ENCODE results near the gene GADL1.

GRCh38 chr3:30805695-30806094 lies 88.8 kb downstream of the GADL1 start:
- TF ChIP-seq POLR2A (IDR thresholded peaks at IDR 0.05), result no peak
- TF ChIP-seq, protein P1, sequence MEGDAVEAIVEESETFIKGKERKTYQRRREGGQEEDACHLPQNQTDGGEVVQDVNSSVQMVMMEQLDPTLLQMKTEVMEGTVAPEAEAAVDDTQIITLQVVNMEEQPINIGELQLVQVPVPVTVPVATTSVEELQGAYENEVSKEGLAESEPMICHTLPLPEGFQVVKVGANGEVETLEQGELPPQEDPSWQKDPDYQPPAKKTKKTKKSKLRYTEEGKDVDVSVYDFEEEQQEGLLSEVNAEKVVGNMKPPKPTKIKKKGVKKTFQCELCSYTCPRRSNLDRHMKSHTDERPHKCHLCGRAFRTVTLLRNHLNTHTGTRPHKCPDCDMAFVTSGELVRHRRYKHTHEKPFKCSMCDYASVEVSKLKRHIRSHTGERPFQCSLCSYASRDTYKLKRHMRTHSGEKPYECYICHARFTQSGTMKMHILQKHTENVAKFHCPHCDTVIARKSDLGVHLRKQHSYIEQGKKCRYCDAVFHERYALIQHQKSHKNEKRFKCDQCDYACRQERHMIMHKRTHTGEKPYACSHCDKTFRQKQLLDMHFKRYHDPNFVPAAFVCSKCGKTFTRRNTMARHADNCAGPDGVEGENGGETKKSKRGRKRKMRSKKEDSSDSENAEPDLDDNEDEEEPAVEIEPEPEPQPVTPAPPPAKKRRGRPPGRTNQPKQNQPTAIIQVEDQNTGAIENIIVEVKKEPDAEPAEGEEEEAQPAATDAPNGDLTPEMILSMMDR (IDR thresholded peaks at IDR 0.05), result no peak
